Activated T-cell treated with anti-CD3 and anti-CD28 coated beads for 24 hours (primary cell): ENCODE measurements around the gene DIP2C.
"Not testable (repeated sequence)": the region's sequence is repeated elsewhere in the genome, so short reads cannot be mapped to it uniquely, and the experiment has no call there.

ENCODE experiments used
- DNase-seq: peaks from one replicate; pipeline ENCODE4 v3.0.0-alpha.2; 2020; ENCODE audit warnings: low read depth

DIP2C gene

GRCh38 chr10:369684-370448, 319.6 kb downstream of the DIP2C start:
- DNase-seq: no peak

DNA sequence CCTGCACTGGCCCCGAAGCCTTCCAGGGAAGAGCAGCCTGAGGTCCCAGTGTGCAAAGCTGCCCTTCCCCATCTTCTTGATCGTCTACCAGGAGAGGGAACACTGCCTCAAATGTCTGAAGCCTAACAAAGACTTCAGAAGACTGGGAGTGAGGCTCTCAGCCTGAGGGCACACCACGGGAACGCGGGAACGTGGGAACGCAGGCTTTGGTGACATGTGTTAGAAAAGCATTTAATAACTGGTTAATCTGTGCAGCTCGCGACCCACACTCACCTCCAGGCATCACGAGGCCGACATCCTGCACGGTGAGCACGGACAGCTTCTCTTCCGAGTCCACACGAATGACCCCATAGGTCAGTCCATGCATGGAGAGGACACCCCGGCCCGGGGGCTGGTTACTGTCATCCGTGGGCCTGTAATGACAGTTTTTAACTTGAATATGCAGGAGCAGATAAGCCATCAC, 320.2 kb downstream of the DIP2C start:
- DNase-seq: no peak

DNA sequence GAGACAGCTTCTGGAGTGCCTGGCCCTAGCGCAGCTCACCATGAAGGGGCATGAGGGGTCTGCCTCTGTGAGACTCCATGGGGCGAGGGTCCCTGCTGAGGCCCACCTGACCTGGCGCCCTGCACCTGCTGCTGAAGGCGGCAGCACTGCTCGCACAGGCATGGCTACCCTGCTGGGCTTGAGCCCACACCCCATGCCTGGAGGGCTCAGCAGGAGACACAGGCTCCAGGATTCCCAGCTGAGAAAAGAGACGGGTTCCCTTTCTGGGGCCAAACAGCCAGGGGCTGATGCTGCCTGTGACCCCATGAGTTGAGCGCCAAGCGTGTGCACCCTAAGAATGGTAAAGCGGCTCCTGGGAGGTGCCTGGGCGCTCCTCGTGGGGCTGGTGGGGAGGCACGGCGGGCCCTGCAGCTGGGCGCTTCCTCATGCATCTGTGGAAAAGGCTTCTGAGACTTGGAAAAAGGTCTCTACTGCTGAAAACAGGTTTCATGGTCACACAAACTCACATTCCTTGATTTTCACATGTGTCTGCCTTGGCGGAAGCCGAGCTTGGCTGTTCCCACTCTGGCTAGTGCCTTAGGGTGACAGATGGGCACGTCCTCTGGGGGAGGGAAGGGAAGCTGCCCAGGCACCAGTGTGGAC, 320.8 kb downstream of the DIP2C start:
- no peak for DNase-seq

GRCh38 chr10:368107-368506, 321.4 kb downstream of the DIP2C start:
- DNase-seq: not testable (repeated sequence)

- no peak for DNase-seq
These were observed 321.8 kb downstream of the DIP2C start for GRCh38 chr10:367636-368035.

DNA sequence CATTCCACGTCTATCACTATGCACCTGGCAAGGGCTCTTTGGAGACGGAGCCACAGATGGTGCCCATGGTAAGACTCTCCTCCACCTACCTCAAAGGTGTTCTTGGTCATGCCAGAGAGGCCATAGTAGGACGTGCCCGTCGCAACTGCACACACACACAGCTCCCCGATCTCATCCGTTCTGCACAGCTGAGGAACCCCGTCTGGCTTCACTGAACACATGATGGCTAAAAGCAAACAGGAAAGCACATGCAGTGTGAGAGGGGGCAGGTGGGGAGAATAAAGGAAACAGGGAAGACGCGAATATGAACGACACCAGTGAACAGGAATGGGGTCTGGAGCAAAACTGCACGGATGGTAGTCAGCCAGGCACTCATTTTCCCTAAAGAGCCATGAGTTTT, 323.3 kb downstream of the DIP2C start:
- no peak for DNase-seq

- no peak for DNase-seq
These were observed 325.1 kb downstream of the DIP2C start for GRCh38 chr10:364267-364775.

DNA sequence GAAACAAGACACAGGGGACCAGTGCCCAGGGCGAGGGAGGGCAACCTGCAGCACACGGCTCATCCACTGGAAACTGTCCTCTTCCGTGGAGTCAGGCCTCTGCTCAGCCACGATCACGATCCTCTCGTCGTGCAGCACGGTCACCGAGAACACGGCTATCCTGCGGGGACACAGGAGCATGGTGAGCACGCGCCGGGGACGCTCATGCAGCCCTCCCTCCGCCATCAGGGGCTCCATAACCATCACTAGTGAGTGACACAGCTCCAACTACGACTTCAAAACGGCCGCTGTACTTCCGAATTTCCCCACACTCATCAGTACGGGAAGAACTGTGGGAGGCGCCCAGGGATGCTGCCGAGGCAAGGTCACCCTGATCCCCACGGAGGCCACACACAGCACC, 326.3 kb downstream of the DIP2C start:
- no peak for DNase-seq

GRCh38 chr10:361203-362081, 328.0 kb downstream of the DIP2C start:
- DNase-seq: no peak

DNA sequence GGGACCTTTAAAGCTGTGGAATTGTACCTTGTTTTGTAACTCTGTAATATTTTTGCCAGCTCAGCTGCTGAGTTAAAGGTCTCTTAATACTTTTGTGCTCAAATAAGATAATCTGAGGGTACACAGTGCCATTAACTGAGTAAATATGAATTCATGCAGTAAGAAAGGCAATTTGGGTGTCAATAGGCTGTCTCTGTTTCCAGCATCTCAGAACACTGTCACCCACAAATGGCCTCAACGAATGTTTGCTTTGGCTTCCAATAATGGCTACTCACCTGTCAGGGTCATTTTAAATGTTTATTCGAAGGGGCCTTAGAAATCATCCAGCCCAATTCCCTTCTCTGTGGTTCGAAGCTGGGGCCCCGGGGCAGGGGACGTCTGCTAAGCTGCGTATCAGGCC, 328.8 kb downstream of the DIP2C start:
- no peak for DNase-seq

- DNase-seq: no peak
These were observed 329.7 kb downstream of the DIP2C start for GRCh38 chr10:359762-360161.

- no peak for DNase-seq
These were observed 330.4 kb downstream of the DIP2C start for GRCh38 chr10:359093-359492.

DNA sequence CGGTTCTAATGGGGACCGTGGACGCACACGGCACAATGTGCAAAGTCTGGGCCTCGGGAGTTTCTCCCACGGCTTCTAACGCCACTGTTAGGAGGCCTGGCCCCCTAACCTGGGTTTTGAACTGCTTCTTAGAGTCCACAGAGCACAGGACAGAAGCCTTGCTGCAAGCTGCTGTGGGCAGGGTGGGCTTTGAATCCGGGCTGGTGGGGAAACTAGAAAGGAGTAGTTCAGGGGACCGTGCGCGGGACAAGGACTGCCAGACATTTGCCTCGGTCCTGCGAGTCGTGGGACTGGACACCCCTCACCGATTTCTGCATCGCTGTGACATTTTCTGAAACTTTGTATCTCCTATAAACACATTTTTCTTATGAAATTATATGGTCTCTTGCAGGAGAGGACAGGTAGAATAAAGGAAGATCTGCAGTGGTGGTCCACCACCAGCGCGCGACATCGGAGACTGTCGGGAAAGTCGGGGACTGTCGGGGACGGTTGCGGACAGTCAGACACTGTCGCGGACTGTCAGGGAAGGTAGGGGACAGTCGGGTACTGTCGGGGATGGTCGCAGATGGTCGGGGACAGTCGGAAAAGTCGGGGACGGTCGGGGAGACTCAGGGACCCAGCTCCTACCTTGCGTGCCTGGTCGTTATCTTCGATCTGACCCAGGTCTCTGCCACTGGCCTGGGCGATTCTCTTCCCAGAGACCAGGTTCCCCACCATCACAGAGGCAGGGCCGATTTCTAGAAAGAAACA, 332.1 kb downstream of the DIP2C start:
- DNase-seq: no peak

- DNase-seq: no peak
These were observed 333.0 kb downstream of the DIP2C start for GRCh38 chr10:356452-356851.

- DNase-seq: no peak
These were observed 334.4 kb downstream of the DIP2C start for GRCh38 chr10:354901-355617.

DNA sequence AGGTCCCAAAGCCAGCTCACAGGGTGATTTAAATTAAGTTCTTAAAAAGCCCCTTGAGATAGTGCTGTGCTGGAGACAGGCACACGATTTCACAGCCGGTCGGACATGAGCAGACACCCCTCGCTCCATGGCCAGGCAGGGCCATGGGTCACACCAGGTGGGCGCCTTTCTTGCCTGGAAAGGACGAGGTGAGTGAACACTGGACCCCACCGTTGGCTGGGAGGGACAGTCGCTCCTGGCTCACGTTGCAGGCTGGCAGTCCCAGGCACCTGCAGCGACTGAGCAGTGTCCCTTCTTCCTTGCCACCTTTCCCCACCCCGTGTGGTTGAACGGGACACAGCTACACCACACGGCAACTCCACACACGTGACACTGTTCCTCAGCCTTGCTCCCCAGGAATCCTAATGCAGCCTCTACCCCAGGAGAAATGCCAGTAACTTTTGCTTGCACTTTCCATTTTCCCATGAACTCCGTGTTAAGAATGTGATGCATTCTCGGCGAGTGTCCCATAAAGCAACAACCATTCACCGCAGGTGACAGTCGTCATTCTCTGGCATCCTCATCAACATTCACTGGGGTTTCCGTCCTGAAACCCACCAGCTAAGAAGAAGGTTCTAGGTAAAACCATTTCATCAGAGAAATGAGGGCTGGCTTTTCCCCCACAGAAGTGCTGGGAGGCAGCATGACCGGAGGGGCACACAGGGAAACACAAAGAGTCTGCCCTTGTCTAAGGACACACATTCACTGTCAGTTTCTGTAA, 336.8 kb downstream of the DIP2C start:
- DNase-seq: no peak

GRCh38 chr10:351770-352334, 337.6 kb downstream of the DIP2C start:
- DNase-seq: no peak

GRCh38 chr10:350981-351501, 338.4 kb downstream of the DIP2C start:
- DNase-seq: no peak

- DNase-seq: no peak
These were observed 340.4 kb downstream of the DIP2C start for GRCh38 chr10:349081-349480.

- DNase-seq: no peak
These were observed 341.0 kb downstream of the DIP2C start for GRCh38 chr10:348456-348855.
